Keratinocyte (primary cell): ENCODE measurements around the gene UVSSA. TPM values are rescaled to one million over a fixed set of nuclear protein-coding genes. Genes with fewer than 3 reads are reported as not detected.

Source experiments
- DNase-seq: peaks from one replicate; pipeline ENCODE4 v3.0.0-alpha.2; 2011; ENCODE audit warnings: low read depth, missing footprints, low spot score
- FAIRE-seq: peaks from 2 replicates; lab custom pipeline; 2011; peaks lifted over from hg19 to GRCh38; lab: Jason Lieb, UNC
- H2AFZ ChIP-seq: 2 replicates; pipeline ENCODE4 v1.6.0; 2012; ENCODE audit warnings: low read length, control low read depth, inconsistent platforms; ENCODE audit not compliant: control insufficient read depth
- H3K27ac ChIP-seq: 2 replicates; pipeline ENCODE4 v1.5.1; 2011; ENCODE audit warnings: low read length; ENCODE audit not compliant: control insufficient read depth, insufficient read depth
- H3K27me3 ChIP-seq: 3 replicates; pipeline ENCODE4 v1.6.0; 2011; ENCODE audit warnings: low read length; ENCODE audit not compliant: control insufficient read depth, insufficient read depth; ENCODE audit errors: extremely low read depth
- H3K36me3 ChIP-seq, 2 experiments: 2 replicates in 1 of 2; 3 replicates in 1 of 2; pipeline ENCODE4 v1.5.1; 2011; ENCODE audit warnings: low read length in 2 of 2, mild to moderate bottlenecking in 1 of 2; ENCODE audit not compliant: control insufficient read depth in 2 of 2, insufficient read depth in 2 of 2; ENCODE audit errors: extremely low read depth in 1 of 2
- H3K4me1 ChIP-seq: 3 replicates; pipeline ENCODE4 v1.5.1; 2011; ENCODE audit warnings: low read length; ENCODE audit not compliant: control insufficient read depth, insufficient read depth; ENCODE audit errors: extremely low read depth
- H3K4me2 ChIP-seq: 3 replicates; pipeline ENCODE4 v1.6.0; 2011; ENCODE audit warnings: low read depth, low read length; ENCODE audit not compliant: control insufficient read depth, insufficient read depth; ENCODE audit errors: extremely low read depth
- H3K4me3 ChIP-seq, 3 experiments: fragments of 200-600 bp in 1 of 3; sonication (generic) in 1 of 3; 2 replicates in 2 of 3; 3 replicates in 1 of 3; pipeline ENCODE4 v1.5.1; 2011 to 2016; ENCODE audit warnings: low read length in 3 of 3, mild to moderate bottlenecking in 3 of 3, control low read depth in 2 of 3, inconsistent platforms in 1 of 3, low read depth in 1 of 3, mixed read lengths in 1 of 3, mixed run types in 1 of 3, moderate library complexity in 1 of 3; ENCODE audit not compliant: control insufficient read depth in 2 of 3, insufficient read depth in 2 of 3; ENCODE audit errors: extremely low read depth in 1 of 3
- H3K79me2 ChIP-seq: 2 replicates; pipeline ENCODE4 v1.6.0; 2012; ENCODE audit warnings: low read length; ENCODE audit not compliant: control insufficient read depth, insufficient read depth
- H3K9ac ChIP-seq: 3 replicates; pipeline ENCODE4 v1.6.0; 2011; ENCODE audit warnings: low read length; ENCODE audit not compliant: control insufficient read depth, insufficient read depth; ENCODE audit errors: extremely low read depth
- H3K9me1 ChIP-seq: 3 replicates; pipeline ENCODE4 v1.6.0; 2011; ENCODE audit warnings: low read length; ENCODE audit not compliant: control insufficient read depth, insufficient read depth; ENCODE audit errors: extremely low read depth
- H3K9me3 ChIP-seq: 2 replicates; pipeline ENCODE4 v1.5.1; 2012; ENCODE audit warnings: low read depth, low read length; ENCODE audit not compliant: control insufficient read depth
- H4K20me1 ChIP-seq: 3 replicates; pipeline ENCODE4 v1.6.0; 2011; ENCODE audit warnings: low read length; ENCODE audit not compliant: control insufficient read depth, insufficient read depth; ENCODE audit errors: extremely low read depth
- EZH2 ChIP-seq: IDR thresholded peaks from one replicate; pipeline ENCODE4 v1.6.1; 2012; ENCODE audit warnings: inconsistent platforms, mild to moderate bottlenecking, low read length, moderate library complexity
- dilution Hi-C: fragments of 300-500 bp; cut with MboI; formaldehyde crosslinking; loops from one replicate; pipeline ENCODE4 v1.7.0; 2020; ENCODE audit warnings: low sequenced_read_pairs; ENCODE audit not compliant: extremely low pct_ligation_motif_present
- polyA plus RNA-seq, 5 experiments: library from polyadenylated mRNA; depleted of rRNA in 3 of 5; stranded (reverse) in 3 of 5; stranded (forward) in 1 of 5; unstranded in 1 of 5; fragments of >200 nt; gene quantifications; 1 replicate in 1 of 5; 2 replicates in 3 of 5; 3 replicates in 1 of 5; pipeline versions ENCODE4 v1.2.1 to v1.2.3, GENCODE V29; 2011 to 2012; ENCODE audit warnings: missing spikeins in 2 of 5, low read depth in 1 of 5, low replicate concordance in 1 of 5
- TF ChIP-seq, protein P1 (sequence below), 3 experiments: IDR thresholded peaks in 1 of 3; conservative IDR thresholded peaks in 1 of 3; optimal IDR thresholded peaks in 1 of 3; 2 replicates in 2 of 3; 3 replicates in 1 of 3; pipeline versions ENCODE3 to v1.5.1; 2011; ENCODE audit warnings: low read length in 3 of 3, mild to moderate bottlenecking in 3 of 3, moderate library complexity in 2 of 3, control low read depth in 1 of 3, inconsistent platforms in 1 of 3; ENCODE audit not compliant: insufficient read depth in 2 of 3; ENCODE audit errors: extremely low read depth in 1 of 3

UVSSA gene
- polyA plus RNA-seq, 1 donor (not counting 4 experiments of a cell fraction or from before 2014, with no cell fraction given) = 4.7 TPM

DNA sequence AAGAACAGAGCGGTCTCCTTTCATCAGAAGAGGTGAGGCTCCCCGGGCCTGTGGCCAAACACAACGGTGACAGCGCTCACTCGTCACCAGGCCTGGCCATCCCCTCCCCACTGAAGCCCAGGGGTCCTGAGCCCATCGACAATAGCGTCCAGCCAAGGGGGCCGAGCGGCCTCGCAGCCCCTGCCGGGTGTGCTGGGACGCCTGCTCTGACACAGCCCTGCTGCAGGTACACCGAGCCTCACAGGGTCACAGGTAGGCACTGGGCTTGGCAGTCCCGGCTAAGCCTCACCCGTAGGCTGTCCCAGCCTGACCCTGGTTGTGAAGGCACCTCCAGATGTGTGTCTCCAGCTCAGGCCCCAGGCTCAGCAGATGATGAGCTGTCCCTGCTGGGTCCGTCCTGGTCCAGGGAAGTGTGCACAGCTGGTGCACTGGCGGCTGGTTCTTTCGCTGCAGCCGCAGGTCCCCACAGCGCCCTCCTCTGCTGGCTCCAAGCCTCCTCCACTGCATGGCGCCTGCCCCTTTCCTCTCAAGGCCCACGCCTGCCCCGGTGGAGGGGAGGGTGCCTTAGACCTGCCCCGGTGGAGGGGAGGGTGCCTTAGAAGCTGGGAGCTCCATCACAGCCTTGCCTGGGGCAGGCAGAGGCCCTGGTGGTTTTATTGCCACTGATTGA, 21.5 kb downstream of the UVSSA start:
- H3K36me3 ChIP-seq = peaks cover 10 to 13% of the 10 kb centered on the region in 2 experiments

DNA sequence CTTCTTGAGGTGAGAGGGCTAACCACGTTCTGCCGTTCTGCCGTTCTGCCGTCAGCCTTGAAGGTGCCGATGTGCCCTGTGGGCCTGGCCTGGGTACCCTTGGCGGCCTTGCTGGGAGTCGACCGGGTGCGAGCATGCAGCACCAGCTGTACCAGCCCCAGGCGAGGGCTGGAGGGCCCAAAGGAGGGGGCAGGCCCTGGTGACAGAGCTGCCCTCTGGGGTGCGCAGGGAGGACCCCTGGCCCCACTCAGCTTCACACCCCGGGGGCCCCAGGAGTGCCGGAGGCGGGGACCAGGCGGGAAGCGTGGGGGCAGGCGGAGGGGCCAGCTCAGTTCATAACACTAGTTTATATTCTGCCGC, 22.1 kb downstream of the UVSSA start:
- H3K36me3 ChIP-seq = peaks cover 12 to 13% of the 10 kb centered on the region in 2 experiments

More for the DNA sequence above, 21.5 kb downstream of the UVSSA start:
- Histone ChIP-seq H3K27ac (no peak overlapping the region), H3K4me2 (no peak overlapping the region), H3K79me2 (no peaks in the 10 kb centered on the region), H3K27me3 (no peaks in the 10 kb centered on the region), H3K9me3 (no peaks in the 10 kb centered on the region), H2AFZ (no peak overlapping the region), H3K9me1 (no peaks in the 10 kb centered on the region), H3K9ac (no peak overlapping the region), H3K4me3 (no peak overlapping the region), H3K4me1 (peaks cover 7% of the 10 kb centered on the region), H4K20me1 (no peaks in the 10 kb centered on the region)
- FAIRE-seq (no peak), DNase-seq (no peak)
- TF ChIP-seq, protein P1, sequence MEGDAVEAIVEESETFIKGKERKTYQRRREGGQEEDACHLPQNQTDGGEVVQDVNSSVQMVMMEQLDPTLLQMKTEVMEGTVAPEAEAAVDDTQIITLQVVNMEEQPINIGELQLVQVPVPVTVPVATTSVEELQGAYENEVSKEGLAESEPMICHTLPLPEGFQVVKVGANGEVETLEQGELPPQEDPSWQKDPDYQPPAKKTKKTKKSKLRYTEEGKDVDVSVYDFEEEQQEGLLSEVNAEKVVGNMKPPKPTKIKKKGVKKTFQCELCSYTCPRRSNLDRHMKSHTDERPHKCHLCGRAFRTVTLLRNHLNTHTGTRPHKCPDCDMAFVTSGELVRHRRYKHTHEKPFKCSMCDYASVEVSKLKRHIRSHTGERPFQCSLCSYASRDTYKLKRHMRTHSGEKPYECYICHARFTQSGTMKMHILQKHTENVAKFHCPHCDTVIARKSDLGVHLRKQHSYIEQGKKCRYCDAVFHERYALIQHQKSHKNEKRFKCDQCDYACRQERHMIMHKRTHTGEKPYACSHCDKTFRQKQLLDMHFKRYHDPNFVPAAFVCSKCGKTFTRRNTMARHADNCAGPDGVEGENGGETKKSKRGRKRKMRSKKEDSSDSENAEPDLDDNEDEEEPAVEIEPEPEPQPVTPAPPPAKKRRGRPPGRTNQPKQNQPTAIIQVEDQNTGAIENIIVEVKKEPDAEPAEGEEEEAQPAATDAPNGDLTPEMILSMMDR (optimal IDR thresholded peaks at IDR 0.05 in 1 of 3, IDR thresholded peaks at IDR 0.05 in 1 of 3, conservative IDR thresholded peaks at IDR 0.05 in 1 of 3; ENCODE audit: extremely low read depth in 1 of 3, insufficient read depth in 2 of 3, low read length in 3 of 3) = no peak
- TF ChIP-seq EZH2 = no peak
- dilution Hi-C loops = no loop called here

More for the DNA sequence above, 22.1 kb downstream of the UVSSA start:
- DNase-seq = no peak
- no peaks in the 10 kb centered on the region for H3K9me3 ChIP-seq
- H3K4me1 ChIP-seq = peaks cover 7% of the 10 kb centered on the region
- no peaks in the 10 kb centered on the region for H3K27me3 ChIP-seq
- TF ChIP-seq, protein P1 (optimal IDR thresholded peaks at IDR 0.05 in 1 of 3, IDR thresholded peaks at IDR 0.05 in 1 of 3, conservative IDR thresholded peaks at IDR 0.05 in 1 of 3; ENCODE audit: extremely low read depth in 1 of 3, insufficient read depth in 2 of 3, low read length in 3 of 3) = no peak
- TF ChIP-seq EZH2 = no peak
- H4K20me1 ChIP-seq = peaks cover under 1% of the 10 kb centered on the region
- H3K4me3 ChIP-seq = no peak overlapping the region
- H3K79me2 ChIP-seq = no peaks in the 10 kb centered on the region
- no peak for FAIRE-seq
- dilution Hi-C loops = no loop called here
- no peak overlapping the region for H3K27ac ChIP-seq
- H3K9ac ChIP-seq = no peak overlapping the region
- no peak overlapping the region for H2AFZ ChIP-seq
- H3K9me1 ChIP-seq = no peaks in the 10 kb centered on the region
- no peak overlapping the region for H3K4me2 ChIP-seq
